Measurements from ENCODE around the gene SLCO4A1.

SLCO4A1 gene

GRCh38 chr20:62642051-62642665 is at the start of gene SLCO4A1:
Gene SLCO4A1 (plus strand): TSS chr20:62642503. CDS start chr20:62656455, 13,952 bp downstream.
- TF ChIP-seq CTCF (IDR thresholded peaks at IDR 0.05) (no peak), ZFX (IDR thresholded peaks at IDR 0.05; ENCODE audit: borderline replicate concordance) (no peak)
- no peak within 1 kb of the TSS for H3K27ac ChIP-seq

- H3K27ac ChIP-seq, result no peak overlapping the region
- no peak for TF ChIP-seq ZFX (IDR thresholded peaks at IDR 0.05; ENCODE audit: borderline replicate concordance)
- TF ChIP-seq CTCF (IDR thresholded peaks at IDR 0.05), result no peak
Measured at GRCh38 chr20:62592506-62593177, 49.7 kb upstream of the SLCO4A1 start.

GRCh38 chr20:62593616-62594015 is 48.7 kb upstream of the SLCO4A1 start:
- H3K27ac ChIP-seq, result no peak overlapping the region
- TF ChIP-seq ZFX (IDR thresholded peaks at IDR 0.05; ENCODE audit: borderline replicate concordance) (no peak), CTCF (IDR thresholded peaks at IDR 0.05) (no peak)

- no peak overlapping the region for H3K27ac ChIP-seq
- TF ChIP-seq CTCF (IDR thresholded peaks at IDR 0.05), result no peak
- no peak for TF ChIP-seq ZFX (IDR thresholded peaks at IDR 0.05; ENCODE audit: borderline replicate concordance)
Measured at GRCh38 chr20:62595069-62595468, 47.2 kb upstream of the SLCO4A1 start.

GRCh38 chr20:62595491-62595890 is 46.8 kb upstream of the SLCO4A1 start:
- TF ChIP-seq CTCF (IDR thresholded peaks at IDR 0.05) (no peak), ZFX (IDR thresholded peaks at IDR 0.05; ENCODE audit: borderline replicate concordance) (no peak)
- no peak overlapping the region for H3K27ac ChIP-seq

GRCh38 chr20:62596486-62596885 is 45.8 kb upstream of the SLCO4A1 start:
- TF ChIP-seq CTCF (IDR thresholded peaks at IDR 0.05), result no peak
- TF ChIP-seq ZFX (IDR thresholded peaks at IDR 0.05; ENCODE audit: borderline replicate concordance), result no peak
- H3K27ac ChIP-seq, result no peak overlapping the region

GRCh38 chr20:62596921-62597320 is 45.4 kb upstream of the SLCO4A1 start:
- TF ChIP-seq CTCF (IDR thresholded peaks at IDR 0.05) (no peak), ZFX (IDR thresholded peaks at IDR 0.05; ENCODE audit: borderline replicate concordance) (no peak)
- no peak overlapping the region for H3K27ac ChIP-seq
